NOMO-1 treated with dmso at 0.1 percent for 144 hours (cell line): ENCODE data around the gene MSANTD2.

ENCODE experiments used
- DNase-seq: peaks from one replicate; lab custom pipeline; 2025; ENCODE audit not compliant: unreplicated experiment; lab: John Stamatoyannopoulos, UW

The MSANTD2 gene

GRCh38 chr11:124737638-124738305, 62.4 kb downstream of the MSANTD2 start:
- no peak for DNase-seq

DNA sequence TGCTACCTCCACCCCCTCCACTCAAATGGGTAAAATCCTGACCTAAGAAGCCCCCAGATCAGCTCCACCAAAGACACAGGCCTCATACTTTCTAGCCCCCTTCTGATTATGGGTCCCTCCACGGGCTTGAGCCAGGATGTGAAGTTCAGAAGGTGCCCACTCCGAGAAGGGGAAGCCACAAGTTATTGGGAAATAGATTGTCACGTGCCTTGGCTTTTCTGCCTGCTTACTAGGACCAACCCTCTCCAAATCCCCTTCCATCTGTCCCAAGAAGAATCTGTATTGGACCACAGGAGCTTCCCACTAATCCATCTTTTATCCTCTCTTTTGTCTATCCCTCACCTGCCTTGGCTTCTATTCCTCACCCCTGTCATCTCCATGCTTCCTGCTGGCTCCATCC, 63.5 kb downstream of the MSANTD2 start:
- peak; percentile 54 for DNase-seq

DNA sequence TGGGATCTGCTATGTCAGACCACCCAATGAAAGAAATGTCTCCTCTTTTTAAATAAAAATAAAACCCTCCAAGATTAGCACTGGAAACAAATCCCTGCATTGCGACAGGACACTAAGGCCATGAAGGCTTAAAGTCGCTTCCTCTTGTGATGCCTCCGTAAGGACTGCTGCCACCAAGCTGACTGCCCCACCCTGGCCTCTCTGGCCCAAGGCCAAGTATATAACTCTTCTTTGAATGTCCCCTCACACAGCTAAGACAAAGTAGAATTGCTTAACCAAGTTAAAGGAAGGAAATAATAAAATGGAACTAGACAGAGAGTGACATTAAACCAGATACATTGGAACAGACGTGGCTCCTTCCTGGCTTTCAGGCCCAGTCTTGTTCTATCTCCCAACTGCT, 68.0 kb downstream of the MSANTD2 start:
- DNase-seq = peak; percentile 95

- DNase-seq = no peak
Observed at GRCh38 chr11:124729571-124729970, 70.6 kb downstream of the MSANTD2 start.

- no peak for DNase-seq
Observed at GRCh38 chr11:124728134-124728533, 72.1 kb downstream of the MSANTD2 start.

- no peak for DNase-seq
Observed at GRCh38 chr11:124727474-124727873, 72.7 kb downstream of the MSANTD2 start.

DNA sequence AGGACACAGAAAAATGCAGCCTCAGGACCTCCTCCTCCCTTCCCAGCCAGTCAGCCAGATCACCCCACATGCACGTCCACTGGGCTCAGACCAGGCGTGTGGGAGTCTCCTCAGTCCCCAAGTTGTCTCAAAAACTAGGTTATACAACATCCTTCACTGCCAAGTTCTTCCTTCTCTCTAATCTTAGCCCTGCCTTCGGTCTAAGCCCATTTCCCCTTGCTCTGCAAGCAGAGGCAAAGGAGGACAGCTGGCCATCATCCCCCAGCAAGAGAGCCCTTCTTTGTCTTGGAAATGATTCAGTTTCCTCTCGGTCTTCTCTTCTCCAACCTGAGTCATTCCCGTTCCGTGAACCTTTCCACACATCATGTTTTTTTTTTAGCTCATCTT, 74.5 kb downstream of the MSANTD2 start:
- DNase-seq = no peak

- DNase-seq = no peak
Observed at GRCh38 chr11:124724979-124725718, 75.1 kb downstream of the MSANTD2 start.

DNA sequence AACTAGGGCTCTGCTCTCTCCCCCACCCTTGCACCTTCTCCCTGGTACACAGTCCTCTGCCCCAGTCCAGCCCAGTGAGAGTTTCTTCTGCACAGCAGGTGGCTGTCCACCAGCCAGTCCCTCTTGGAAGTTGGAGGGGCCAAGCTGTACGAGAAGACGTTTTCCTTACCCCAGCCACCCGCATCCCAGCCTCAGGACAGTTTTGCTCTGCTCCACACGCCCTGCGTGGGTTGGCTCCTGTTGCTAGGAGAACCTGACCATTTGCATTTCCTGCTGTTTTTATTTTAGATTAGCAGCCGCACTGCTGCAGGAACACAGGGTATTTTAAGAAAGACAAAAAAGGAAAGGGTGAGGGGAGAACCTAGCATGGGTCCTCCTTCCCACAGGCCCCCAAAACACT, 78.0 kb downstream of the MSANTD2 start:
- no peak for DNase-seq

DNA sequence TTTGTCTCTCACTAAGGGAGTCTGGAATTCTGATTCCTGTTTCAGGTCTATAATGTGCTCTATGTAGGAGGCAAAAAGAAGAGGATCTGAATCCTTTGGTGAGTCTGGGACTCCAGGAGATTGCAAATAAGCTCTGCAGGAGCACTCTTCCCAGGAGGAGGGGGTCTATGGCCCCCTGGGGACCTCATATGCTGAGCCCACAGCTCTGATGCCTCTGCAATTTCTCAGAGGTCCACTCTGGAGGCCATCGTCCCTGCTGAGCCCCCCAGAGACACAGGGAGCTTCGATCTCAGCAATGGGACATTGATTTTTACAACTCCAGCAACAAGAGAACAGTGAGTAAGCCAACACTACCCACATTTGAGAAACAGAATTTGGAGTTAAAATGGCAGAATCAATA, 80.7 kb downstream of the MSANTD2 start:
- DNase-seq = no peak

- DNase-seq = no peak
Observed at GRCh38 chr11:124718801-124719200, 81.4 kb downstream of the MSANTD2 start.

- no peak for DNase-seq
Observed at GRCh38 chr11:124717786-124718651, 82.2 kb downstream of the MSANTD2 start.

DNA sequence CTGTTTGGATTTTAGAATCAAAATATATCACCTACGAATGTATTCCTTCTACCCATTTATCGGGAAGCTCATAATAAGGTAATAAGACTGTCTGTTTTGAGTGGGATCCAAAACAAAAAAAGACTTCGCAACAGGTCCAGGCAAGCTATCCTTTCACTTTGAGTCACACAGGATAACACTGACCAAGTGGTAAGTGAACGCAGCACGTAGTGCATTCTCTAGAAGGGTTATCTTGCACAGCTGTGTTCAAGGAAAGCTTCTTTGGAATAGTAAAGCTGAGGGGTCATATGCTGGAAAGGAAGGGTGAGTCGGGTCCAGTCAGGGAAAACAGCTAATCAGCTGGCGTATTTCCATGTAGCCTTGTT, 82.8 kb downstream of the MSANTD2 start:
- no peak for DNase-seq

DNA sequence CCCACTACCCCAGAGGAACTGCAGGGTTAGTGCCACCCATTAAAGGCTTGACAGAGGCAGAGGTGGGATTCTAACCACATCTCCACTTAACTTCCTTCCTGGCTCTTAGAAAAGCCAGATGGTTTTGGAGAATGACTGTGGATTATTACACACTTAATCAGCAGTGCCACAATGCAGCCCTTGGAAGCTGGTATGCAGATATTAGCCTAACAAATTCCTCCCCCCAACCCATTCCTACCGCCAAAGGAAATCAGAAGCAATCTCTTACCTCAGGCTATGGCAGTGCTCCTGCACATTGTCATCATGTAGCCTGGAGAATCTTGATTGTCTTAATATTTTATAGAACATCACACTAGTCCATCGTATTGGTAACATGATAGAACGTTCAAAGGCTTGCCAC, 83.6 kb downstream of the MSANTD2 start:
- no peak for DNase-seq
